Upper lobe of left lung (tissue), 6 donors: ENCODE results near the gene SP3. TPM values are rescaled to one million over a fixed set of nuclear protein-coding genes. Genes with fewer than 3 reads are reported as not detected.
A peak's percentile ranks its signal among the peaks of the same experiment; 100 is the strongest.

Experiments
- ATAC-seq, 2 donors: fragments of 200-7000 bp; cut with Tn5 transposase; one replicate each; pipeline ENCODE4 v1.9.1; 2022; ENCODE audit warnings: mild to moderate bottlenecking in 2 of 2, moderate library complexity in 2 of 2; ENCODE audit not compliant: low FRiP score in 2 of 2
- DNase-seq, 2 donors: peaks; one replicate each; pipeline ENCODE4 v3.0.0-alpha.2; 2019 to 2020
- H3K27ac ChIP-seq, 4 donors: fragments of 200-600 bp; sonication (generic); one replicate each; pipeline ENCODE4 v1.5.1; 2016 to 2019
- H3K27me3 ChIP-seq, 4 donors: fragments of 200-600 bp; sonication (generic); one replicate each; pipeline ENCODE4 v1.5.1; 2017 to 2019
- H3K36me3 ChIP-seq, 4 donors: fragments of 200-600 bp; sonication (generic); one replicate each; pipeline ENCODE4 v1.5.1; 2016 to 2019
- H3K4me1 ChIP-seq, 4 donors: fragments of 200-600 bp; sonication (generic); one replicate each; pipeline ENCODE4 v1.5.1; 2018 to 2019
- H3K4me3 ChIP-seq, 4 donors: fragments of 200-600 bp; sonication (generic); one replicate each; pipeline ENCODE4 v1.5.1; 2017 to 2019; ENCODE audit warnings: mild to moderate bottlenecking in 2 of 4, moderate library complexity in 1 of 4
- H3K9me3 ChIP-seq, 4 donors: fragments of 200-600 bp; sonication (generic); one replicate each; pipeline ENCODE4 v1.5.1; 2018 to 2019
- CTCF ChIP-seq, 6 experiments: fragments of 450-650 bp in 4 of 6; fragments of 200-600 bp in 2 of 6; sonication (generic) in 2 of 6; IDR thresholded peaks; one replicate each; pipeline ENCODE4 v1.5.1; 2016 to 2019; ENCODE audit warnings: antibody characterized with exemption in 6 of 6
- EP300 ChIP-seq, 4 donors: sonication (generic); formaldehyde crosslinking; IDR thresholded peaks; one replicate each; pipeline ENCODE4 v1.5.1; 2017; ENCODE audit warnings: antibody characterized with exemption in 4 of 4, control low read depth in 2 of 4
- POLR2A ChIP-seq, 4 donors: fragments of 450-650 bp; IDR thresholded peaks; one replicate each; pipeline ENCODE4 v1.5.1; 2016 to 2017; ENCODE audit warnings: antibody characterized with exemption in 4 of 4, mild to moderate bottlenecking in 2 of 4
- POLR2AphosphoS5 ChIP-seq, 2 donors: sonication (generic); formaldehyde crosslinking; IDR thresholded peaks; one replicate each; pipeline ENCODE4 v1.5.1; 2017; ENCODE audit warnings: antibody characterized with exemption in 2 of 2
- WGBS, 2 donors: methylation state at CpG; one replicate each; pipeline ENCODE4 v1.1.5; 2017 to 2018; 5-methylcytosine and 5-hydroxymethylcytosine counted together
- total RNA-seq, 6 donors: library from RNA; depleted of rRNA in 4 of 6; stranded (reverse); fragments of >200 nt in 4 of 6; gene quantifications; one replicate each; pipeline versions ENCODE4 v1.1.0 to v1.2.1, GENCODE V29; 2016 to 2021
- donor health status: DM: no; HTN: no; CAD: no; lungs with moderate emphysema.
- donor health status: DM: no; HTN: yes; CAD: no; lungs with severe emphysema.

The SP3 gene
- total RNA-seq, 6 donors from 2014 or later: 37.0 to 139 (median 77.0) TPM

GRCh38 chr2:173880561-173880960 lies 84.6 kb downstream of the SP3 start:
- WGBS, 2 donors: 88 to 91% methylated on average over 6 of the region's 6 CpGs
- Histone ChIP-seq H3K4me3 (no peak overlapping the region), H3K27me3 (no peaks in the 10 kb centered on the region), H3K4me1 (peaks cover 0 to 4% (median 0%) of the 10 kb centered on the region in 4 donors), H3K9me3 (no peaks in the 10 kb centered on the region), H3K36me3 (no peaks in the 10 kb centered on the region), H3K27ac (no peak overlapping the region)
- TF ChIP-seq CTCF (IDR thresholded peaks at IDR 0.05): no peak
- no peak for TF ChIP-seq POLR2A (IDR thresholded peaks at IDR 0.05)
- no peak for TF ChIP-seq EP300 (IDR thresholded peaks at IDR 0.05)
- TF ChIP-seq POLR2AphosphoS5 (IDR thresholded peaks at IDR 0.05): no peak
- DNase-seq: no peak
- no peak for ATAC-seq

- TF ChIP-seq CTCF (IDR thresholded peaks at IDR 0.05) (no peak), POLR2AphosphoS5 (IDR thresholded peaks at IDR 0.05) (no peak), EP300 (IDR thresholded peaks at IDR 0.05) (no peak), POLR2A (IDR thresholded peaks at IDR 0.05) (no peak)
- DNase-seq (no peak), ATAC-seq (no peak)
- Histone ChIP-seq H3K36me3 (no peaks in the 10 kb centered on the region), H3K9me3 (no peaks in the 10 kb centered on the region), H3K27me3 (no peaks in the 10 kb centered on the region), H3K4me1 (no peaks in the 10 kb centered on the region), H3K4me3 (no peak overlapping the region), H3K27ac (no peak overlapping the region)
- 89% methylated on average over 9 of the region's 9 CpGs for WGBS, 2 donors
These were observed 88.2 kb downstream of the SP3 start for GRCh38 chr2:173876833-173877413.

- Histone ChIP-seq H3K4me3 (no peak overlapping the region), H3K4me1 (no peaks in the 10 kb centered on the region), H3K27ac (no peak overlapping the region), H3K36me3 (no peaks in the 10 kb centered on the region), H3K9me3 (no peaks in the 10 kb centered on the region), H3K27me3 (no peaks in the 10 kb centered on the region)
- ATAC-seq (peak in 1 of 2 donors; percentile 63), DNase-seq (no peak)
- 92 to 96% methylated on average over 1 of the region's 1 CpG for WGBS, 2 donors
- TF ChIP-seq POLR2A (IDR thresholded peaks at IDR 0.05): no peak
- TF ChIP-seq POLR2AphosphoS5 (IDR thresholded peaks at IDR 0.05): no peak
- no peak for TF ChIP-seq EP300 (IDR thresholded peaks at IDR 0.05)
- no peak for TF ChIP-seq CTCF (IDR thresholded peaks at IDR 0.05)
These were observed 90.3 kb downstream of the SP3 start for GRCh38 chr2:173874894-173875237.

GRCh38 chr2:173874003-173874893 lies 90.9 kb downstream of the SP3 start:
- H3K4me3 ChIP-seq: no peak overlapping the region
- no peaks in the 10 kb centered on the region for H3K27me3 ChIP-seq
- no peaks in the 10 kb centered on the region for H3K36me3 ChIP-seq
- no peak for DNase-seq
- no peak for ATAC-seq
- no peaks in the 10 kb centered on the region for H3K9me3 ChIP-seq
- WGBS, 2 donors: 79 to 82% methylated on average over 13 of the region's 13 CpGs
- no peak for TF ChIP-seq POLR2AphosphoS5 (IDR thresholded peaks at IDR 0.05)
- no peak for TF ChIP-seq CTCF (IDR thresholded peaks at IDR 0.05)
- no peak for TF ChIP-seq POLR2A (IDR thresholded peaks at IDR 0.05)
- TF ChIP-seq EP300 (IDR thresholded peaks at IDR 0.05): no peak
- no peak overlapping the region for H3K27ac ChIP-seq
- H3K4me1 ChIP-seq: no peaks in the 10 kb centered on the region
